Stimulated activated naive B cell treated with anti-CD40 and anti-IgM and Interleukin-4, amounts not matched to agents 10 μg/mL and 1 μg/mL and 100 μg/mL, for 72 hours (primary cell): Measurements from ENCODE around the gene DNAH10.
A peak's percentile ranks its signal among the peaks of the same experiment; 100 is the strongest.

Source experiments
- ATAC-seq, 2 donors: fragments of 150-1000 bp; cut with Tn5 transposase; replicated peaks; 2 replicates each; pipeline ENCODE4 v1.10.0; 2021; ENCODE audit warnings: moderate library complexity in 1 of 2
- DNase-seq: peaks from one replicate; pipeline ENCODE4 v3.0.0; 2021
- H3K27ac Mint-ChIP-seq: one replicate; pipeline ENCODE4 v1.8.0; 2022; ENCODE audit warnings: mild to moderate bottlenecking, mixed read lengths
- H3K27me3 Mint-ChIP-seq, 2 donors: one replicate each; pipeline ENCODE4 v1.8.0; 2022; ENCODE audit warnings: mixed read lengths in 2 of 2
- H3K36me3 Mint-ChIP-seq, 2 donors: one replicate each; pipeline ENCODE4 v1.8.0; 2022; ENCODE audit warnings: mixed read lengths in 2 of 2, mild to moderate bottlenecking in 1 of 2
- H3K4me1 Mint-ChIP-seq, 2 donors: one replicate each; pipeline ENCODE4 v1.8.0; 2022; ENCODE audit warnings: mixed read lengths in 2 of 2, mild to moderate bottlenecking in 1 of 2
- H3K4me3 Mint-ChIP-seq, 2 donors: one replicate each; pipeline ENCODE4 v1.8.0; 2022; ENCODE audit warnings: mild to moderate bottlenecking in 2 of 2, mixed read lengths in 2 of 2, moderate library complexity in 1 of 2
- H3K9me3 Mint-ChIP-seq, 2 donors: one replicate each; pipeline ENCODE4 v1.8.0; 2022; ENCODE audit warnings: mixed read lengths in 2 of 2, mild to moderate bottlenecking in 1 of 2

Gene DNAH10

GRCh38 chr12:123754041-123754772 is 7.9 kb upstream of the DNAH10 start:
- DNase-seq: no peak
- Mint-ChIP-seq H3K4me1 (peaks cover 0 to 2% of the 10 kb centered on the region in 2 donors), H3K27ac (no peak overlapping the region), H3K4me3 (no peak overlapping the region), H3K27me3 (no peaks in the 10 kb centered on the region), H3K36me3 (peaks cover 31 to 47% of the 10 kb centered on the region in 2 donors), H3K9me3 (no peaks in the 10 kb centered on the region)
- no peak for ATAC-seq

GRCh38 chr12:123757561-123757960 is 4.5 kb upstream of the DNAH10 start:
- ATAC-seq: no peak
- H3K4me3 Mint-ChIP-seq: no peak overlapping the region
- H3K36me3 Mint-ChIP-seq: peaks cover 25 to 37% of the 10 kb centered on the region in 2 donors
- H3K4me1 Mint-ChIP-seq: peaks cover 2 to 4% of the 10 kb centered on the region in 2 donors
- H3K27ac Mint-ChIP-seq: no peak overlapping the region
- H3K27me3 Mint-ChIP-seq: no peaks in the 10 kb centered on the region
- no peaks in the 10 kb centered on the region for H3K9me3 Mint-ChIP-seq
- no peak for DNase-seq

- no peak for DNase-seq
Measured at GRCh38 chr12:123760267-123760938, 1.7 kb upstream of the DNAH10 start.

GRCh38 chr12:123762715-123763052 is 583 bp downstream of the DNAH10 start:
- Mint-ChIP-seq H3K27me3 (no peaks in the 10 kb centered on the region), H3K27ac (peak overlapping the region; percentile 59), H3K9me3 (no peaks in the 10 kb centered on the region), H3K4me3 (peak overlapping the region; percentile 83 to 87), H3K4me1 (peaks cover 5 to 14% of the 10 kb centered on the region in 2 donors), H3K36me3 (peaks cover 4 to 10% of the 10 kb centered on the region in 2 donors)
- ATAC-seq (no peak), DNase-seq (no peak)

More at GRCh38 chr12:123760267-123760938, 1.7 kb upstream of the DNAH10 start:
- ATAC-seq: no peak
- Mint-ChIP-seq H3K4me1 (peaks cover 2 to 8% of the 10 kb centered on the region in 2 donors), H3K27me3 (no peaks in the 10 kb centered on the region), H3K36me3 (peaks cover 10 to 19% of the 10 kb centered on the region in 2 donors), H3K27ac (no peak overlapping the region), H3K4me3 (no peak overlapping the region), H3K9me3 (no peaks in the 10 kb centered on the region)

GRCh38 chr12:123763093-123763492 is 992 bp downstream of the DNAH10 start:
- ATAC-seq: no peak
- no peak overlapping the region for H3K4me3 Mint-ChIP-seq
- no peaks in the 10 kb centered on the region for H3K27me3 Mint-ChIP-seq

GRCh38 chr12:123764109-123764508 is 2.0 kb downstream of the DNAH10 start:
- no peak for DNase-seq
- no peak for ATAC-seq
- H3K9me3 Mint-ChIP-seq: no peaks in the 10 kb centered on the region
- peaks cover 3 to 8% of the 10 kb centered on the region in 2 donors for H3K36me3 Mint-ChIP-seq
- H3K4me1 Mint-ChIP-seq: peaks cover 8 to 21% of the 10 kb centered on the region in 2 donors
- H3K27ac Mint-ChIP-seq: no peak overlapping the region
- no peak overlapping the region for H3K4me3 Mint-ChIP-seq
- H3K27me3 Mint-ChIP-seq: no peaks in the 10 kb centered on the region

More at GRCh38 chr12:123763093-123763492, 992 bp downstream of the DNAH10 start:
- peaks cover 3 to 10% of the 10 kb centered on the region in 2 donors for H3K36me3 Mint-ChIP-seq
- H3K4me1 Mint-ChIP-seq: peaks cover 8 to 18% of the 10 kb centered on the region in 2 donors
- no peaks in the 10 kb centered on the region for H3K9me3 Mint-ChIP-seq
- no peak for DNase-seq
- no peak overlapping the region for H3K27ac Mint-ChIP-seq

GRCh38 chr12:123765504-123766035 is 3.5 kb downstream of the DNAH10 start:
- Mint-ChIP-seq H3K4me1 (peaks cover 8 to 21% of the 10 kb centered on the region in 2 donors), H3K27ac (no peak overlapping the region), H3K9me3 (no peaks in the 10 kb centered on the region), H3K4me3 (no peak overlapping the region), H3K27me3 (no peaks in the 10 kb centered on the region), H3K36me3 (no peaks in the 10 kb centered on the region)
- ATAC-seq (no peak), DNase-seq (no peak)

- ATAC-seq: peak; percentile 91 to 92
- DNase-seq: peak; percentile 13
- H3K9me3 Mint-ChIP-seq: no peaks in the 10 kb centered on the region
Measured at GRCh38 chr12:123767613-123768012, 5.5 kb downstream of the DNAH10 start.

GRCh38 chr12:123771261-123771660 is 9.2 kb downstream of the DNAH10 start:
- Mint-ChIP-seq H3K4me3 (no peak overlapping the region), H3K36me3 (peaks cover 4 to 9% of the 10 kb centered on the region in 2 donors), H3K4me1 (peaks cover 6 to 12% of the 10 kb centered on the region in 2 donors), H3K27me3 (no peaks in the 10 kb centered on the region), H3K9me3 (peaks cover 7 to 9% of the 10 kb centered on the region in 2 donors), H3K27ac (no peak overlapping the region)
- ATAC-seq (no peak), DNase-seq (no peak)

More at GRCh38 chr12:123767613-123768012, 5.5 kb downstream of the DNAH10 start:
- Mint-ChIP-seq H3K4me3 (no peak overlapping the region), H3K4me1 (peaks cover 8 to 16% of the 10 kb centered on the region in 2 donors), H3K36me3 (no peaks in the 10 kb centered on the region), H3K27me3 (no peaks in the 10 kb centered on the region), H3K27ac (no peak overlapping the region)

- peaks cover 6 to 12% of the 10 kb centered on the region in 2 donors for H3K4me1 Mint-ChIP-seq
- H3K36me3 Mint-ChIP-seq: peaks cover 4 to 9% of the 10 kb centered on the region in 2 donors
- H3K9me3 Mint-ChIP-seq: peaks cover 7 to 9% of the 10 kb centered on the region in 2 donors
- H3K4me3 Mint-ChIP-seq: no peak overlapping the region
- DNase-seq (no peak), ATAC-seq (no peak)
- H3K27me3 Mint-ChIP-seq: peaks cover 0 to 6% of the 10 kb centered on the region in 2 donors
- no peak overlapping the region for H3K27ac Mint-ChIP-seq
Measured at GRCh38 chr12:123772074-123772473, 10.0 kb downstream of the DNAH10 start.

GRCh38 chr12:123773375-123773774 is 11.3 kb downstream of the DNAH10 start:
- H3K4me3 Mint-ChIP-seq: no peak overlapping the region

GRCh38 chr12:123779551-123779950 is 17.4 kb downstream of the DNAH10 start:
- no peak for ATAC-seq
- Mint-ChIP-seq H3K4me3 (no peak overlapping the region), H3K4me1 (no peaks in the 10 kb centered on the region), H3K9me3 (peaks cover 5 to 12% of the 10 kb centered on the region in 2 donors), H3K27ac (no peak overlapping the region), H3K36me3 (peaks cover 4 to 18% of the 10 kb centered on the region in 2 donors), H3K27me3 (peaks cover 0 to 9% of the 10 kb centered on the region in 2 donors)
- no peak for DNase-seq

More at GRCh38 chr12:123773375-123773774, 11.3 kb downstream of the DNAH10 start:
- H3K36me3 Mint-ChIP-seq: peaks cover 4 to 9% of the 10 kb centered on the region in 2 donors
- peaks cover 0 to 9% of the 10 kb centered on the region in 2 donors for H3K27me3 Mint-ChIP-seq
- H3K9me3 Mint-ChIP-seq: peaks cover 7 to 9% of the 10 kb centered on the region in 2 donors
- DNase-seq (no peak), ATAC-seq (no peak)
- H3K4me1 Mint-ChIP-seq: peaks cover 0 to under 1% of the 10 kb centered on the region in 2 donors
- H3K27ac Mint-ChIP-seq: no peak overlapping the region

- Mint-ChIP-seq H3K27me3 (no peaks in the 10 kb centered on the region), H3K36me3 (peaks cover 0 to 9% of the 10 kb centered on the region in 2 donors), H3K9me3 (peaks cover 0 to 5% of the 10 kb centered on the region in 2 donors), H3K27ac (no peak overlapping the region), H3K4me1 (no peaks in the 10 kb centered on the region), H3K4me3 (no peak overlapping the region)
- DNase-seq (no peak), ATAC-seq (no peak)
Measured at GRCh38 chr12:123782997-123783792, 21.1 kb downstream of the DNAH10 start.

- Mint-ChIP-seq H3K27me3 (no peaks in the 10 kb centered on the region), H3K27ac (no peak overlapping the region), H3K4me3 (no peak overlapping the region), H3K9me3 (peaks cover 0 to 8% of the 10 kb centered on the region in 2 donors), H3K36me3 (peaks cover 0 to 12% of the 10 kb centered on the region in 2 donors), H3K4me1 (no peaks in the 10 kb centered on the region)
- no peak for ATAC-seq
- DNase-seq: no peak
Measured at GRCh38 chr12:123787466-123787865, 25.4 kb downstream of the DNAH10 start.
